Measurements from ENCODE around the gene ARHGEF2. TPM values are rescaled to one million over a fixed set of nuclear protein-coding genes. Genes with fewer than 3 reads are reported as not detected.

ARHGEF2 gene
- total and polyA plus RNA-seq, 4 experiments from 2014 or later: 6.7 to 198 (median 110) TPM

- H3K27me3 Mint-ChIP-seq: no peaks in the 10 kb centered on the region
- H3K36me3 ChIP-seq (ENCODE audit: insufficient read depth, low read length): peaks cover 10% of the 10 kb centered on the region
- peak; percentile 39 to 55 (median 48) for DNase-seq
- ChIA-PET POLR2A (ENCODE audit: partially characterized antibody) (interaction anchor here (0.7 to 1.4 kb wide), 4 partner anchors 10 to 71 kb away, joined by 3 to 6 read pairs (median 5); partner anchors contain the start of genes ARHGEF2 and KHDC4), CTCF (ENCODE audit: partially characterized antibody) (interaction anchor here (1.1 to 1.6 kb wide), 6 partner anchors 9 to 812 kb away, joined by 3 to 5 read pairs (median 3); no protein-coding TSS in a partner anchor)
- peak overlapping the region; percentile 38 to 79 (median 61) for H3K4me3 Mint-ChIP-seq
- H3K27ac Mint-ChIP-seq: peak overlapping the region; percentile 78 to 94 (median 92)
- peaks cover 11 to 15% of the 10 kb centered on the region in 2 donors for H3K36me3 Mint-ChIP-seq
- H3K9me3 Mint-ChIP-seq: no peaks in the 10 kb centered on the region
- H3K9me3 ChIP-seq (ENCODE audit: control insufficient read depth in 1 of 2, low read length in 2 of 2): no peaks in the 10 kb centered on the region
- intact Hi-C loops (cut with micrococcal nuclease): loop anchor here (2.0 to 5.0 kb wide), 2 partner anchors 16 to 47 kb away; partner anchors contain the start of genes LAMTOR2, SSR2 and UBQLN4
- H3K4me1 ChIP-seq (ENCODE audit: insufficient read depth, low read length): peaks cover 22% of the 10 kb centered on the region
- peak overlapping the region; percentile 18 for H3K27ac ChIP-seq (ENCODE audit: low read depth, low read length)
- peak overlapping the region in 1 of 2 donors; percentile 36 for H3K4me3 ChIP-seq (ENCODE audit: low read length in 2 of 2)
- peaks cover 22 to 45% (median 30%) of the 10 kb centered on the region in 4 donors for H3K4me1 Mint-ChIP-seq
- no peaks in the 10 kb centered on the region for H3K27me3 ChIP-seq (ENCODE audit: insufficient read depth, low read length)
Measured at GRCh38 chr1:156004843-156005584, 26.7 kb upstream of the ARHGEF2 start.

- H3K4me3 Mint-ChIP-seq: no peak overlapping the region
- no peaks in the 10 kb centered on the region for H3K27me3 ChIP-seq (ENCODE audit: insufficient read depth, low read length)
- ChIA-PET POLR2A (ENCODE audit: partially characterized antibody) (interaction anchor here (0.6 to 1.2 kb wide), 4 partner anchors 16 to 208 kb away, joined by 3 read pairs; no protein-coding TSS in a partner anchor), CTCF (ENCODE audit: partially characterized antibody) (interaction anchor here (1.2 to 1.3 kb wide), 2 partner anchors 12 to 14 kb away, joined by 3 read pairs; no protein-coding TSS in a partner anchor)
- no peak overlapping the region for H3K27ac ChIP-seq (ENCODE audit: low read depth, low read length)
- no peaks in the 10 kb centered on the region for H3K27me3 Mint-ChIP-seq
- H3K9me3 ChIP-seq (ENCODE audit: control insufficient read depth in 1 of 2, low read length in 2 of 2): no peaks in the 10 kb centered on the region
- H3K4me1 Mint-ChIP-seq: peaks cover 20 to 40% (median 28%) of the 10 kb centered on the region in 4 donors
- no peak overlapping the region for H3K4me3 ChIP-seq (ENCODE audit: low read length in 2 of 2)
- DNase-seq: no peak
- peaks cover 22% of the 10 kb centered on the region for H3K4me1 ChIP-seq (ENCODE audit: insufficient read depth, low read length)
- peaks cover 3% of the 10 kb centered on the region for H3K36me3 ChIP-seq (ENCODE audit: insufficient read depth, low read length)
- H3K27ac Mint-ChIP-seq: peak overlapping the region in 6 of 7 donors; percentile 4 to 63 (median 42)
- intact Hi-C loops (cut with micrococcal nuclease): loop anchor here (2.0 kb wide), 1 partner anchor 17 kb away; the partner anchor contains the start of gene SSR2
- no peaks in the 10 kb centered on the region for H3K9me3 Mint-ChIP-seq
- H3K36me3 Mint-ChIP-seq: peaks cover 5 to 6% of the 10 kb centered on the region in 2 donors
Measured at GRCh38 chr1:156003923-156004188, 25.5 kb upstream of the ARHGEF2 start.

GRCh38 chr1:156002188-156002911 is 24.0 kb upstream of the ARHGEF2 start:
- no peaks in the 10 kb centered on the region for H3K36me3 Mint-ChIP-seq
- DNase-seq: no peak
- Histone ChIP-seq H3K4me1 (ENCODE audit: insufficient read depth, low read length) (peaks cover 22% of the 10 kb centered on the region), H3K4me3 (ENCODE audit: low read length in 2 of 2) (no peak overlapping the region), H3K36me3 (ENCODE audit: insufficient read depth, low read length) (no peaks in the 10 kb centered on the region), H3K9me3 (ENCODE audit: control insufficient read depth in 1 of 2, low read length in 2 of 2) (no peaks in the 10 kb centered on the region), H3K27me3 (ENCODE audit: insufficient read depth, low read length) (no peaks in the 10 kb centered on the region), H3K27ac (ENCODE audit: low read depth, low read length) (no peak overlapping the region)
- H3K9me3 Mint-ChIP-seq: no peaks in the 10 kb centered on the region
- peaks cover 17 to 33% (median 23%) of the 10 kb centered on the region in 4 donors for H3K4me1 Mint-ChIP-seq
- ChIA-PET CTCF (ENCODE audit: partially characterized antibody) (interaction anchor here (0.7 kb wide), 1 partner anchor 86 kb away, joined by 3 read pairs; no protein-coding TSS in a partner anchor), POLR2A (ENCODE audit: partially characterized antibody) (no interaction called here)
- peak overlapping the region in 6 of 7 donors; percentile 36 to 90 (median 54) for H3K27ac Mint-ChIP-seq
- intact Hi-C loops (cut with micrococcal nuclease): no loop called here
- H3K4me3 Mint-ChIP-seq: no peak overlapping the region
- no peaks in the 10 kb centered on the region for H3K27me3 Mint-ChIP-seq

- H3K27ac Mint-ChIP-seq: peak overlapping the region in 4 of 7 donors; percentile 26 to 90 (median 54)
- DNase-seq: no peak
- H3K4me3 Mint-ChIP-seq: no peak overlapping the region
- H3K9me3 Mint-ChIP-seq: no peaks in the 10 kb centered on the region
- peaks cover 17% of the 10 kb centered on the region for H3K4me1 ChIP-seq (ENCODE audit: insufficient read depth, low read length)
- intact Hi-C loops (cut with micrococcal nuclease): no loop called here
- H3K27ac ChIP-seq (ENCODE audit: low read depth, low read length): no peak overlapping the region
- peaks cover 13 to 30% (median 19%) of the 10 kb centered on the region in 4 donors for H3K4me1 Mint-ChIP-seq
- H3K36me3 ChIP-seq (ENCODE audit: insufficient read depth, low read length): no peaks in the 10 kb centered on the region
- H3K9me3 ChIP-seq (ENCODE audit: control insufficient read depth in 1 of 2, low read length in 2 of 2): no peaks in the 10 kb centered on the region
- CTCF ChIA-PET (ENCODE audit: partially characterized antibody): interaction anchor here (0.7 kb wide), 1 partner anchor 86 kb away, joined by 3 read pairs; no protein-coding TSS in a partner anchor
- POLR2A ChIA-PET (ENCODE audit: partially characterized antibody): interaction anchor here (1.1 kb wide), 1 partner anchor 18 kb away, joined by 3 read pairs; no protein-coding TSS in a partner anchor
- H3K36me3 Mint-ChIP-seq: no peaks in the 10 kb centered on the region
- H3K27me3 ChIP-seq (ENCODE audit: insufficient read depth, low read length): no peaks in the 10 kb centered on the region
- no peak overlapping the region for H3K4me3 ChIP-seq (ENCODE audit: low read length in 2 of 2)
- no peaks in the 10 kb centered on the region for H3K27me3 Mint-ChIP-seq
Measured at GRCh38 chr1:156001662-156002171, 23.4 kb upstream of the ARHGEF2 start.

GRCh38 chr1:156001021-156001661 is 22.8 kb upstream of the ARHGEF2 start:
- no peaks in the 10 kb centered on the region for H3K27me3 Mint-ChIP-seq

GRCh38 chr1:155999964-156000363 is 21.6 kb upstream of the ARHGEF2 start:
- Histone ChIP-seq H3K4me1 (ENCODE audit: insufficient read depth, low read length) (peaks cover 6% of the 10 kb centered on the region), H3K9me3 (ENCODE audit: control insufficient read depth in 1 of 2, low read length in 2 of 2) (no peaks in the 10 kb centered on the region), H3K36me3 (ENCODE audit: insufficient read depth, low read length) (no peaks in the 10 kb centered on the region), H3K27me3 (ENCODE audit: insufficient read depth, low read length) (no peaks in the 10 kb centered on the region), H3K4me3 (ENCODE audit: low read length in 2 of 2) (no peak overlapping the region), H3K27ac (ENCODE audit: low read depth, low read length) (no peak overlapping the region)
- ChIA-PET CTCF (ENCODE audit: partially characterized antibody) (no interaction called here), POLR2A (ENCODE audit: partially characterized antibody) (no interaction called here)
- Mint-ChIP-seq H3K9me3 (no peaks in the 10 kb centered on the region), H3K27me3 (no peaks in the 10 kb centered on the region), H3K4me1 (peaks cover 8 to 17% (median 9%) of the 10 kb centered on the region in 4 donors), H3K4me3 (no peak overlapping the region), H3K36me3 (no peaks in the 10 kb centered on the region), H3K27ac (no peak overlapping the region)
- no peak for DNase-seq
- intact Hi-C loops (cut with micrococcal nuclease): no loop called here

More at GRCh38 chr1:156001021-156001661, 22.8 kb upstream of the ARHGEF2 start:
- no peaks in the 10 kb centered on the region for H3K27me3 ChIP-seq (ENCODE audit: insufficient read depth, low read length)
- no peaks in the 10 kb centered on the region for H3K9me3 Mint-ChIP-seq
- peaks cover 16% of the 10 kb centered on the region for H3K4me1 ChIP-seq (ENCODE audit: insufficient read depth, low read length)
- H3K27ac Mint-ChIP-seq: peak overlapping the region in 3 of 7 donors; percentile 2 to 46 (median 44)
- H3K27ac ChIP-seq (ENCODE audit: low read depth, low read length): no peak overlapping the region
- DNase-seq: no peak
- H3K36me3 Mint-ChIP-seq: no peaks in the 10 kb centered on the region
- no peak overlapping the region for H3K4me3 Mint-ChIP-seq
- H3K9me3 ChIP-seq (ENCODE audit: control insufficient read depth in 1 of 2, low read length in 2 of 2): no peaks in the 10 kb centered on the region
- H3K36me3 ChIP-seq (ENCODE audit: insufficient read depth, low read length): no peaks in the 10 kb centered on the region
- H3K4me3 ChIP-seq (ENCODE audit: low read length in 2 of 2): no peak overlapping the region
- ChIA-PET POLR2A (ENCODE audit: partially characterized antibody) (interaction anchor here (1.1 kb wide), 1 partner anchor 19 kb away, joined by 3 read pairs; no protein-coding TSS in a partner anchor), CTCF (ENCODE audit: partially characterized antibody) (interaction anchor here (0.7 kb wide), 1 partner anchor 85 kb away, joined by 3 read pairs; no protein-coding TSS in a partner anchor)
- intact Hi-C loops (cut with micrococcal nuclease): no loop called here
- H3K4me1 Mint-ChIP-seq: peaks cover 13 to 26% (median 16%) of the 10 kb centered on the region in 4 donors
